ENCODE data around the gene PRDM5. TPM values are rescaled to one million over a fixed set of nuclear protein-coding genes. Genes with fewer than 3 reads are reported as not detected.

Gene PRDM5
- total and polyA plus RNA-seq, 2 of the 13 experiments (the other 11 are each of a cell fraction or from before 2014, with no cell fraction given), result not detected

GRCh38 chr4:120902925-120903324 lies 19.6 kb downstream of the PRDM5 start:
- TF ChIP-seq ZNF841 (CRISPR knock-in tag; IDR thresholded peaks at IDR 0.05; ENCODE audit: borderline replicate concordance), result no peak
- no peak for TF ChIP-seq ZBTB25 (CRISPR knock-in tag; IDR thresholded peaks at IDR 0.05)
- no peaks in the 10 kb centered on the region for H3K27me3 ChIP-seq (ENCODE audit: control insufficient read depth in 1 of 2, insufficient read depth in 2 of 2, low read length in 2 of 2)

GRCh38 chr4:120901731-120902130 lies 20.8 kb downstream of the PRDM5 start:
- H3K4me2 ChIP-seq (ENCODE audit: low read depth, low read length), result no peak overlapping the region
- H3K4me1 ChIP-seq (ENCODE audit: insufficient read depth, low read length), result no peaks in the 10 kb centered on the region
- no TSS peak for BruUV-seq (replicated peaks)
- no peak overlapping the region for H3K27ac ChIP-seq (ENCODE audit: extremely low read length, insufficient read depth, low read length)
- H3K36me3 ChIP-seq (replicated peaks in 1 of 2; ENCODE audit: control insufficient read depth in 1 of 2, insufficient read depth in 2 of 2, low read length in 2 of 2), result no peaks in the 10 kb centered on the region
- ChIA-PET CTCF (ENCODE audit: low intra/inter-chr PET ratio, low total read pairs) (no interaction called here), POLR2A (no interaction called here)
- intact Hi-C loops (cut with micrococcal nuclease; ENCODE audit: unreplicated experiment) (no loop called here), in situ Hi-C loops (cut with HindIII; ENCODE audit: extremely low pct_ligation_motif_present, low pct_unique_long_range_greater_than_20kb) (no loop called here)
- no peaks in the 10 kb centered on the region for H3K79me2 ChIP-seq (ENCODE audit: insufficient read depth, low read length)
- DNase-seq (ENCODE audit: low spot score) (no peak), FAIRE-seq (no peak), ATAC-seq (no peak)
- no peak overlapping the region for H2AFZ ChIP-seq (ENCODE audit: low read length)
- H3K27me3 ChIP-seq (ENCODE audit: control insufficient read depth in 1 of 2, insufficient read depth in 2 of 2, low read length in 2 of 2), result no peaks in the 10 kb centered on the region
- 0% methylated on average over 1 of the region's 1 CpG for WGBS (ENCODE audit: low lambda C conversion rate)
- H4K20me1 ChIP-seq (ENCODE audit: insufficient read depth, low read length), result no peaks in the 10 kb centered on the region
- H3K9ac ChIP-seq (ENCODE audit: insufficient read depth, low read depth, low read length), result no peak overlapping the region
- no peaks in the 10 kb centered on the region for H3K9me3 ChIP-seq (ENCODE audit: low read length)
- H3K4me3 ChIP-seq (replicated peaks in 1 of 3; ENCODE audit: insufficient read depth in 1 of 3, low read depth in 2 of 3, low read length in 3 of 3), result no peak overlapping the region
- no peak for TF ChIP-seq ZNF619 (CRISPR knock-in tag; IDR thresholded peaks at IDR 0.05)
- no peak for TF ChIP-seq FOXK1 (CRISPR knock-in tag; IDR thresholded peaks at IDR 0.05; ENCODE audit: borderline replicate concordance, low read depth)
- TF ChIP-seq ZNF547 (CRISPR knock-in tag; IDR thresholded peaks at IDR 0.05), result no peak
- TF ChIP-seq ZNF317 (CRISPR knock-in tag; IDR thresholded peaks at IDR 0.05), result no peak
- TF ChIP-seq RBFOX2 (IDR thresholded peaks at IDR 0.05; ENCODE audit: low read depth, low read length), result no peak
- no peak for TF ChIP-seq ZNF121 (CRISPR knock-in tag; IDR thresholded peaks at IDR 0.05)
- TF ChIP-seq, protein P1, sequence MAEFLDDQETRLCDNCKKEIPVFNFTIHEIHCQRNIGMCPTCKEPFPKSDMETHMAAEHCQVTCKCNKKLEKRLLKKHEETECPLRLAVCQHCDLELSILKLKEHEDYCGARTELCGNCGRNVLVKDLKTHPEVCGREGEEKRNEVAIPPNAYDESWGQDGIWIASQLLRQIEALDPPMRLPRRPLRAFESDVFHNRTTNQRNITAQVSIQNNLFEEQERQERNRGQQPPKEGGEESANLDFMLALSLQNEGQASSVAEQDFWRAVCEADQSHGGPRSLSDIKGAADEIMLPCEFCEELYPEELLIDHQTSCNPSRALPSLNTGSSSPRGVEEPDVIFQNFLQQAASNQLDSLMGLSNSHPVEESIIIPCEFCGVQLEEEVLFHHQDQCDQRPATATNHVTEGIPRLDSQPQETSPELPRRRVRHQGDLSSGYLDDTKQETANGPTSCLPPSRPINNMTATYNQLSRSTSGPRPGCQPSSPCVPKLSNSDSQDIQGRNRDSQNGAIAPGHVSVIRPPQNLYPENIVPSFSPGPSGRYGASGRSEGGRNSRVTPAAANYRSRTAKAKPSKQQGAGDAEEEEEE (CRISPR knock-in tag; IDR thresholded peaks at IDR 0.05; ENCODE audit: borderline replicate concordance), result no peak
- no peak for TF ChIP-seq PITX1 (CRISPR knock-in tag; IDR thresholded peaks at IDR 0.05)
- TF ChIP-seq, protein P2, sequence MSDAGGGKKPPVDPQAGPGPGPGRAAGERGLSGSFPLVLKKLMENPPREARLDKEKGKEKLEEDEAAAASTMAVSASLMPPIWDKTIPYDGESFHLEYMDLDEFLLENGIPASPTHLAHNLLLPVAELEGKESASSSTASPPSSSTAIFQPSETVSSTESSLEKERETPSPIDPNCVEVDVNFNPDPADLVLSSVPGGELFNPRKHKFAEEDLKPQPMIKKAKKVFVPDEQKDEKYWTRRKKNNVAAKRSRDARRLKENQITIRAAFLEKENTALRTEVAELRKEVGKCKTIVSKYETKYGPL (CRISPR knock-in tag; IDR thresholded peaks at IDR 0.05), result no peak
- TF ChIP-seq HNF4A (CRISPR knock-in tag; IDR thresholded peaks at IDR 0.05), result no peak
- no peak for TF ChIP-seq ZNF224 (CRISPR knock-in tag; IDR thresholded peaks at IDR 0.05)
- TF ChIP-seq PRDM4 (CRISPR knock-in tag; IDR thresholded peaks at IDR 0.05; ENCODE audit: borderline replicate concordance), result no peak

More at GRCh38 chr4:120902925-120903324, 19.6 kb downstream of the PRDM5 start:
- no peak overlapping the region for H3K9ac ChIP-seq (ENCODE audit: insufficient read depth, low read depth, low read length)
- ChIA-PET POLR2A (no interaction called here), CTCF (ENCODE audit: low intra/inter-chr PET ratio, low total read pairs) (no interaction called here)
- H3K4me1 ChIP-seq (ENCODE audit: insufficient read depth, low read length), result no peaks in the 10 kb centered on the region
- H2AFZ ChIP-seq (ENCODE audit: low read length), result no peak overlapping the region
- H3K4me3 ChIP-seq (replicated peaks in 1 of 3; ENCODE audit: insufficient read depth in 1 of 3, low read depth in 2 of 3, low read length in 3 of 3), result no peak overlapping the region
- no peak overlapping the region for H3K4me2 ChIP-seq (ENCODE audit: low read depth, low read length)
- intact Hi-C loops (cut with micrococcal nuclease; ENCODE audit: unreplicated experiment), result no loop called here
- no peaks in the 10 kb centered on the region for H3K9me3 ChIP-seq (ENCODE audit: low read length)
- H3K79me2 ChIP-seq (ENCODE audit: insufficient read depth, low read length), result no peaks in the 10 kb centered on the region
- no peaks in the 10 kb centered on the region for H4K20me1 ChIP-seq (ENCODE audit: insufficient read depth, low read length)
- DNase-seq (ENCODE audit: low spot score), result no peak
- in situ Hi-C loops (cut with HindIII; ENCODE audit: extremely low pct_ligation_motif_present, low pct_unique_long_range_greater_than_20kb), result no loop called here
- no peaks in the 10 kb centered on the region for H3K36me3 ChIP-seq (replicated peaks in 1 of 2; ENCODE audit: control insufficient read depth in 1 of 2, insufficient read depth in 2 of 2, low read length in 2 of 2)
- no peak for FAIRE-seq
- no peak overlapping the region for H3K27ac ChIP-seq (ENCODE audit: extremely low read length, insufficient read depth, low read length)
- ATAC-seq, result no peak
- BruUV-seq (replicated peaks), result no TSS peak
